GM19395 (cell line): ENCODE results near the gene HRH2.
A peak's percentile ranks its signal among the peaks of the same experiment; 100 is the strongest.
"Not testable (repeated sequence)": the region's sequence is repeated elsewhere in the genome, so short reads cannot be mapped to it uniquely, and the experiment has no call there.

Source experiments
- ATAC-seq: cut with Tn5 transposase; IDR thresholded peaks from one replicate; pipeline ENCODE4 v1.9.1; 2021; ENCODE audit warnings: mild to moderate bottlenecking, moderate library complexity; ENCODE audit not compliant: unreplicated experiment

Gene HRH2

GRCh38 chr5:175642998-175643397 is 14.9 kb upstream of the HRH2 start:
- ATAC-seq, result no peak

- ATAC-seq, result no peak
These were observed 11.6 kb upstream of the HRH2 start for GRCh38 chr5:175646251-175646650.

DNA sequence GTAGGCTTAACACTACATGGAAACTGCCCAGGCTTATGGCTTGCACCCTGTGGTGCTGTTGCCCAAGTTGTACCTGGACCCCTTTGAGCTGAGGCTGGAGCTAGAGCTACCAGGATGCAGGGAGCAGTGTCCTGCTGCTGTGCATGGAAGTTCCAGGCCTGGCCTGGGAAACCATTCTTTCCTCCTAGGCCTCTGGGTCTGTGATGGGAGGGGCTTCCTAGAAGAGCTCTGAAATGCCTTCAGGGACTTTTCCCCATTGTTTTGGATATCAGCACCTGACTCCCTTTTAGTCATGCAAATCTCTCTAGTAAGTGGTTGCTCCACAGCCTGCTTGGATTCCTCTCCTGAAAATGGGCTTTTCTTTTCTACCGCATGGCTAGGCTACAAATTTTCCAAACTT is 7.9 kb upstream of the HRH2 start:
- ATAC-seq, result no peak

GRCh38 chr5:175650430-175651205 is 7.3 kb upstream of the HRH2 start:
- ATAC-seq, result not testable (repeated sequence)

DNA sequence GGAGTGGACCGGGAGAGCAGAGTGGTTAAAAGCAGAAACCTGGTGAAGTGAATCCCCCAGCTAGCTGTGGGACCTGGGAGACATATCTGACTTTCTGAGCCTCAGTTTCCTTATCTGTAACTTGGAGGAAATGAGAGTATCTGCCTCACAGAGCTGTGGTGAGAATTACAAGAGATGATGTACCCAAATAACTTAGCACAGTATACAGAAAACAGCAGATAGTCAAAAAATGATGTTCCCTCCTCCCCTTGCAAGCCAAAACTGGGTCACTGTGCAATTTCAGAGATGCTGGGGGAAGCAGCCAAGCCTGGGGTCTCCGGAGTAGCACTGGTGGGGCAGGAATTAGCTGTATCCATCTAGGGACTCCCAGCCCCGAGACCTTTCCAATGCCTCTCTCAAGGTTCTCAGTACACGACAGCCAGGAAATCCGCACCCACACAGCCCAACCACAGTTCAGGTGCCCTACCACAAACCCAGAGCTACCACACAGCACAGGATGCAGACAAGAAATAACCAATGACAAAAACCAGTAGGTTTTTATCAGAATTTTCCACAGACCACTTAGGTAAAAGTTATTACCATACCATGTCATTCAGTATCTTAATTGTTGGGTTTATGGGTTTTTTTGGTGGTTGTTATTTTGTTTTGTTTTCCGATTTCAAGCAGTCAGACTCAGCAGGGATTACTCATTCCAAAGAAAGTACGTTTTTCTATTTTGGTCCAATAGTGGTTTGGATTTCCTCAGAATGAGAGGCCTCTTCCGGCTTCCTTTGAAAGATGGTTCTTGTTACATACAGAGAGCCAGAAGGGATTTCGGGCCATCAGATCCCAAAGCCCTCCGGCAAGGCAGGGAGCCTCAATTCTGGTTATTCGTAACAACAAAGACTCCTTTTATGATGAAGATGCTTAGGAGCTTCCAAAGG is 4.9 kb upstream of the HRH2 start:
- ATAC-seq, result peak; percentile 54

DNA sequence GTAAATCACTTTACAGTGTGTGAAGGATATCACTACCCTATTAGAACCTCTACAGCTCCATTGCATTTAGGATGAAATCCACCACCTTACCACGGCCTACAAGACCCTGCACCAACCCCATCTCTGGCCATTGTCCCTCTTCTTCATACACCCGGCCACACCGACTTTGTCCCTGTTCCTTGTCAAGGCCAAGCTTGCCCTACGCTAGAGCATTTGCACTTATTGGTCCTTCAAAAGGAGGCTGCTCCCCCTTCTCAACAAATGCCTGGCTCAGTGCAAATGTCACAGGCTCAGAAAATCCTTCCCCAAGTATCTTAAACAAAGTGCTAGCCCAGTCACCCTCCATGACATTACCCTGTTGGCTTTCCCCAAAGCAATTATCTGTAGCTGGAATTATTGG is 4.1 kb upstream of the HRH2 start:
- ATAC-seq, result no peak

DNA sequence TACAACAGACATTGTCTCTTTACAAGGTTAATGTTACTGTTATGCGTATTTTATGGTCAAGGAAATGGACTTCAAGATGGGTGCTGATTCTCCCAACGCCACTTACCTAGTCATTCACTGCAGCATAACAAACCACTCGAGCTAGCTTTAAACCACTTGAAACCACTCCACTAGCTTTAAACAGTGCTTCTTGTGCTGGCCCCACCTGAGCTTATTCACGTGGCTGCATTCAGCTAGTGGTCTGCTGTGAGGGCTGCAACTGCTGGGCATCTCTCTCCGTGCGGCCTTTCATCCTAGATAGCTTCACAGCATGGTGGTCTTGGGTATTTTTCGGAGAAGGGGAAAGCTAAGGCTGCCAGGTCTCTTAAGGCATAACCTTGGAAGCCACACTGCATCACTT is 3.5 kb upstream of the HRH2 start:
- no peak for ATAC-seq

- ATAC-seq, result no peak
These were observed 3.1 kb upstream of the HRH2 start for GRCh38 chr5:175654807-175655206.

GRCh38 chr5:175655411-175655810 is 2.5 kb upstream of the HRH2 start:
- ATAC-seq, result no peak

DNA sequence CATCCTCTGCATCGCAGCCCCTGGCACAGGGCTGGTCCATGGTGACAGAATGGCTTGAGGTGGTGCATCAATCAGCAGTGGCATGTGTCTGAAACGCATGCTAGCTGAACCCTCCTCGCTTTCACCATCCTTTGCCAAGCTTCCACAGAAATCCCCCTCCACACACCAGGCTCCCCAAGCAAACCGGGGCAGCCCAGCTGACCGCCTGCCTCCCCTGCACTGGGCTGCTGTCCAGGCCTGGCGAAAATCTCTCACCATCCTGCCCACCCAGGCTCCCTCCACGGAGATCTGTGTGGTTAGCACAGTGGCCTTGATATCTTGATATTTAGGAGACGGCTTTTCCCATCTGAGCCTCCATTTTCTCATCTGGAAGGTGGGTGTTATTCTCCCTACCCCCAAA is 905 bp upstream of the HRH2 start:
- ATAC-seq, result no peak

DNA sequence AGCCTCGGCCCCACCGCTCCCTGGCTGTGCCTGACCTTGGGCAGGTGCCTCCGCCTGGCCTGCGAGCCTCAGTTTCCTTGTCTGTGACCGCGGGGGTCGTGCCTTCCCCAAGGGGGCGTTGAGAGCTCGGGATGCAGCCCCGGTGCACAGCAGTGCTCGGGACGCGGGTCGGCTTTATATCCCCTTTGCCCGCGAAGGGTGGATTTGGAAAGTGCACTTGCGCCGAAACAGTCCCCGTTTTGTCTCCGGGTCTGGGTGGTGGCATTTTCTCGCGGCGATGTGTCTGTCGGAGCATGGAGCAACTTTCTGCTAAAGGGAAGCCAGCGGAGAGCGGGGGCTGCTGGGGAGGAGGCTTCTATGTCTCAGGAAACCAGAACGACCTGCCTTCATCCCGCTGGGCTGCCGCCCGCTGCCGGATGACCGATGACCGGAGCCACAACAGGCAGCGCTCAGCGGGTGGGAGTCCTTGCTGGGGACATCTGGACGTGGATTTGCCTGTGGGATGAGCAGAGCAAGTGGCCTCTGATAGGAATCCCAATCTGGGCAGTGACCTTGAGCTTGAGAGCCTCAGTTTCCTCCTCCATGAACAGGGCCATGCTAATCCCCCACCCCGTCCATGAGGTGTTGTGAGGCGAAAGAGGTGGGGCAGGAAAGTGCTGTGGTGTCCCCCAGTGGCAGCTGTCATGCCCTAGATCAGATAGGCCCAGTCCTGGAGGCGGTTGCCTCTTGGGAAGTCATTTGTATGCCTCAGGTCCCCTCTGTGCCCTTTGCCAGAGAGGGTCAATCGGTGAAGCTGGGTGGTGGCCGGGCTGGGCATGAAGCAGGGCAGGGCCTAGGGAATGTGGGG is 651 bp downstream of the HRH2 start:
- no peak for ATAC-seq

DNA sequence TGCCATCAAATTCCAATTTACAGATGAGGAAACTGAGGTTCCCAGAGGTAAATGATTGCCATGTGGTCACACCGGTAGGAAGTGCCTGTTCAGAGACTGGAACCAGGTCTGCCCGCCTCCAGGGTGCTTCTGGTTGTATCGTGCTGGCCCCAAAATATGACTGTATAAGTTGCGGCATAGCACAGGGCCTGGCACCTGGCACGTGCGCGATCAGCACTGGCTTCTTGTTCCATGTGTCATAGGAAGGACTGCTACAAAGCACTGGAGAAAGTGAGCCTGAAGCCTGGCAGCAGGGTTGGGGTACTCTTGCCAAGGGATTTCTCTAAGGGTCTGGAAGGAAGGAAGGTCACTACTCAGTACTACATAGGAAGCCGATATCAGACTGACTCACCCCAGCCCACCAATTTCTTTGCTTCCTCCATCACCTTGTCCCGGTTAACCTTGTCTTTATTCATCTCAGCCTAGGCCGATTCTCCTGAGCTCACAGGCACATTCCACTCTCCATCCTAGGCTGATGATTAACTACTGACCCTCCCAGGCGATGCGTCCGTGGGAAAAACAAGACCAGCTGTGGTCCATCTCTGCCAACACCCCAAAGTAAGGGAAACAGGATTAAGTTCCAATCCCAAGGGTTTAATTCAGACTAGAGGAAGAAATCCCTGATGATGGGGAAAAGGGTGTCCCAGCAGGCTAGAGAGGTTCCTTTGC is 1.8 kb downstream of the HRH2 start:
- no peak for ATAC-seq

DNA sequence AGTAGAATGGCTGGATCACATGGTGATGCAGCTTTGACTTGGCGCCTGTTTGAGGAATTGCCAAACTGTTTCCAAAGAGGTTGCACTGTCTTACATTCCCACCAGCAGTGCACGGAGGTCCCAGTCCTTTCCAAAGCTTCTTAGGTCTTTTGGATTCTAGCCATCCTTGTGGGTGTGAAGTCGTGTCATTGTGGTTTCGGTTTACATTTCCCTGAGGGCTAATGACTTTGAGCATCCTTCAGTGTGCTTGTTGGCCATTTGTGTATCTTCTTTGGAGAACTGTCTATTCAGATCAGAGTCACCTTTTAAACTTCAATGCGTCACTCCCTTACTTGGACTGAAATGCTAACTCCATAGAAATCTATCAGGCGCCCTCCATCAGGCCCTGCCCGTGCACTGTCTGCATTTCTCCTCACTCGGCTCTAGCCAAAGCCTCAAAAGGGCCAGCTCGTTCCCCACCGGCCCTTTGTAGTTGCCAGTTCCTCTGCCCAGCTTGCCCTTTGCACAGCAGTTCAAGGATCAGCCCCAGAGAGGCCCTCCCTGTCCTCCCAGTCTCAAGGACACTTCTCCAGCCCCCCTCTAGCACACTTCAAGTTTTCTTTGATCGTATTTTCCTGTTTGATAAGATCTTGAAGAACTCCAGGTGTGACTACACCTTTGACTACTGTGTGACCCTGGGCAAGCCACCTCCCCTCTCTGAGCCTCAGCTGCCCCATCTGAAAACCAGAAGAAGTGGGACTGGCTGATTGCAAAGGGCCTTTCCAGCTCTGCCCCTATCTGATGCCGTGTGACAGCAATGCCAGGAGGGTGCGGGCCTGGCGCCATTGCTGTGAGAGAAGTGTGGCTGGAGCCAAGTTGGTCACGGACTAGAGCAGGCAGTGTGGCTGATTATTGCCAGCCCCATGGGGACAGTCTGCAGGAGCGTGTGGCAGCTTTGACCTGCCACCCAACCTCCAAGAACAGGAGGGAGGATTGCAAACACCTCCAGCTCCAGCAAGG is 5.6 kb downstream of the HRH2 start:
- ATAC-seq, result no peak

DNA sequence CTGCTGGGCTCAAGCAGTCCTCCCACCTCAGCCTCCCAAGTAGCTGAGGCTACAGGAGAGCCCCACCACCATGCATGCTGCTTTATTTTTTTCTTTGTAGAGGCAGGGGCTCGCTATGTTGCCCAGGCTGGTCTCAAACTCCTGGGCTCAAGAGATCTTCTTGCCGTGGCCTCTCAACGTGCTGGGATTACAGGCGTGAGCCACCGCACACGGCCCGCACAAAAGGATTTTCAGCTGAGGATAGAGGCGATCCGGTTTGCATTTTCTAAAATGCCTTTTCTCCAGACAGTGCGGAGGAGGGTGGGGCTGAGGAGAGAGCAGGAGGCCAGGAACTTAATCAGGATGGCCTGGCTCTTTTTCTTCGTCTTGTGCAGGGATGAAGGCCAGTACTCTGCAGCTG is 6.9 kb downstream of the HRH2 start:
- ATAC-seq, result no peak

GRCh38 chr5:175666216-175666615 is 8.3 kb downstream of the HRH2 start:
- ATAC-seq, result no peak

DNA sequence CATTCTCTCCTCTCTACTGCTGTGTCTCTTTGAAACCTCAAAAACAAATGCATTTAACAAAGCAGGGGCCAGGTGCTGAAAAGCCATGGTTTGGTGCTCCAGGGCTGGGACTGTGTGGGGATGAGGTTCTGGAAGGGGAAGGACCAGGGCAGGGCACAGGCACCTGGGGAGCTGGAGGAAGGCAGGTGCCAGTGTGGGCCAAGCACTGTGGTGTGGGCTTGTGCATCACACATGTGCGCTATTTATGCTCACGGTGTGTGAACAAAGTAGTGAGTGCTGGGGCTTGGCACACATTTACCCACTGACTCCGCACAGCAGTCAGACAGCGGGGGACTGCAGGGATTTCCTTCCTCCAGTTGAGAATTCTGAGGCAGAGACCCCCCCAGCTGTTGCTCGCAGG is 10.1 kb downstream of the HRH2 start:
- ATAC-seq, result no peak

DNA sequence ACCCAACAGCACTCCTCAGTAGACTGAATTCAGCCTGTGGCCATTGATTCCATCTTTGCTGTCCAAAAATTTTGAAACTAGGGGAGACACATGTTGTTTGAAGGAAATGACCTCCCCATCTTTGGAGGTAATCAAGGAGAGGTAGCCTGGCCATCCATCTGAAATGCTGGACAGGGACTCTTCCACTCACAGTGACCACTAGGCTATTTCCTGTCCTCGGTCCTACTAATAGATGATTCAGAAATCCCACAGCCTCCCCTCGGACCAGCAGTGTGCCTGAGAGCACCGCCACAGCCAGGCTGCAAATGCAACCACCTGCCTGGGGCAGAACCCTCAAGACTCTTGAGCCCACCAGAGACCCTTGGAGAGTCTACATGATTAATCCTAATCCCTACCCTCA is 12.5 kb downstream of the HRH2 start:
- ATAC-seq, result no peak

GRCh38 chr5:175671013-175671412 is 13.1 kb downstream of the HRH2 start:
- no peak for ATAC-seq

- ATAC-seq, result no peak
These were observed 15.2 kb downstream of the HRH2 start for GRCh38 chr5:175672976-175673648.
